Measurements from ENCODE around the gene DPT. TPM values are rescaled to one million over a fixed set of nuclear protein-coding genes. Genes with fewer than 3 reads are reported as not detected.

DPT gene
- total RNA-seq, 2 donors from 2014 or later: not detected

DNA sequence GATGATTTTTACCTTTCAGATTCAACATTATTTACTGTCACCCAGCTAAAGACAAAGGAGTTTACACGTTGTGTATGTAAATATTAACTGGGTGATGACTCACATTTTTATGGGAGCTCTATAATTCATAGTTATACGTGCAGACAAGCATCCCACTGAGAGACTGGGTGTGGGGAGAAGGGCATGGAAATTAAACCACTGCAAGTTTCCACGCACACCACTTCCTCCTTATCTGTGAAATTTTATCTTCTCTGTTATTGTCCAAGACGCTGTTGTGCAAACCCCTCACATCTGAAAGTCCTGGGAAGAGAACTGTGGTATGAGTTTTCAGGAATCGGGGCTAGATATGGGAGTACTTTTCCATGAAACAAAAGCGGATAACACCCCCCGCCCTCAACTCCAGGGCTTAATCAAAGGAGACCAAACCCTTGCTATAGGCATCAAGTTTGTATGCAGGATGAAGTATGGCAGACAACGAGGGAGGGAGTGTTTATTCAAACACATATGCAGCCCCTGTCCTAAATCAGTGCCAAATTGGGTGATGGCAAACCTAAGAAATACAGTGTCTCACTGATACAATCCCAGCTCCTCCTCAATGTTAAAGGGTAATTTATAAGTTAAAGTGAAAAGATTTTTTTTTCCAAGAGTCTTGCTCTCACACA is 23.3 kb upstream of the DPT start:
- Histone ChIP-seq H3K27ac (ENCODE audit: low read depth, low read length) (no peak overlapping the region), H3K4me3 (ENCODE audit: low read length) (no peak overlapping the region), H3K9ac (ENCODE audit: extremely low read depth, low read length, poor library complexity, severe bottlenecking) (no peak overlapping the region), H3K36me3 (ENCODE audit: control insufficient read depth, insufficient read depth, low read length) (no peaks in the 10 kb centered on the region), H3K9me3 (ENCODE audit: control insufficient read depth, low read length) (no peaks in the 10 kb centered on the region), H3K27me3 (ENCODE audit: control insufficient read depth, insufficient read depth, low read length, poor library complexity, severe bottlenecking) (no peaks in the 10 kb centered on the region), H3K4me1 (ENCODE audit: control insufficient read depth, insufficient read depth, low read length) (no peaks in the 10 kb centered on the region)
- no peak overlapping the region for H3K4me3 Mint-ChIP-seq
- no peaks in the 10 kb centered on the region for H3K4me1 Mint-ChIP-seq
- no peaks in the 10 kb centered on the region for H3K9me3 Mint-ChIP-seq
- DNase-seq: no peak
- H3K36me3 Mint-ChIP-seq (ENCODE audit: low read depth): no peaks in the 10 kb centered on the region
- peaks cover 2% of the 10 kb centered on the region for H3K27me3 Mint-ChIP-seq (ENCODE audit: insufficient read depth)
- WGBS, 2 experiments (ENCODE audit: insufficient coverage in 1 of 2, insufficient read length in 1 of 2): 63 to 91% methylated on average over 2 to 8 of the region's 8 CpGs
- TF ChIP-seq, protein P1, sequence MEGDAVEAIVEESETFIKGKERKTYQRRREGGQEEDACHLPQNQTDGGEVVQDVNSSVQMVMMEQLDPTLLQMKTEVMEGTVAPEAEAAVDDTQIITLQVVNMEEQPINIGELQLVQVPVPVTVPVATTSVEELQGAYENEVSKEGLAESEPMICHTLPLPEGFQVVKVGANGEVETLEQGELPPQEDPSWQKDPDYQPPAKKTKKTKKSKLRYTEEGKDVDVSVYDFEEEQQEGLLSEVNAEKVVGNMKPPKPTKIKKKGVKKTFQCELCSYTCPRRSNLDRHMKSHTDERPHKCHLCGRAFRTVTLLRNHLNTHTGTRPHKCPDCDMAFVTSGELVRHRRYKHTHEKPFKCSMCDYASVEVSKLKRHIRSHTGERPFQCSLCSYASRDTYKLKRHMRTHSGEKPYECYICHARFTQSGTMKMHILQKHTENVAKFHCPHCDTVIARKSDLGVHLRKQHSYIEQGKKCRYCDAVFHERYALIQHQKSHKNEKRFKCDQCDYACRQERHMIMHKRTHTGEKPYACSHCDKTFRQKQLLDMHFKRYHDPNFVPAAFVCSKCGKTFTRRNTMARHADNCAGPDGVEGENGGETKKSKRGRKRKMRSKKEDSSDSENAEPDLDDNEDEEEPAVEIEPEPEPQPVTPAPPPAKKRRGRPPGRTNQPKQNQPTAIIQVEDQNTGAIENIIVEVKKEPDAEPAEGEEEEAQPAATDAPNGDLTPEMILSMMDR (conservative IDR thresholded peaks at IDR 0.05): no peak
- peak overlapping the region; percentile 23 for H3K27ac Mint-ChIP-seq

DNA sequence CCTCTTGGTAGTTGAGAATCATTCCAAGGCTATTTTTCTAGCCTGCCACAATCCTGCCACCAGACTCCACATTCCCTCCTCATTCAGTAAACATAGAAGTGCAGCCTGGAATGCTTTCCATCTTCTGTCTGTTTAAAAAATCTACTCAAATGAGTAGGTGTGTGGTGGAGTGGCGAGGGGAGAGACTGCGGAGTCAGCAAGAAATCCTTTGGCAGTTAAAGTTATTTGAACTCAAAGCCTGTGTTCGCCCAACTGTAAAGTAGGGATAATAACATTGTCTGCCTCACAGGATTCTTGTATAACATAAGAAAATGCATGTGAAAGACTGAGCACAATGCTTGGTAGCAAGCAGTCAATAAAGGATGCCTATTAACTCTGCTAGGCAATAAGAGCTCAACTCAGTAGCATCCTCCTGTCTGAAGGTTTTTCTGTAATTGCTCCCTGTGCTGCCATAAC is 22.2 kb upstream of the DPT start:
- H3K36me3 Mint-ChIP-seq (ENCODE audit: low read depth): no peaks in the 10 kb centered on the region
- peaks cover 2% of the 10 kb centered on the region for H3K27me3 Mint-ChIP-seq (ENCODE audit: insufficient read depth)
- no peaks in the 10 kb centered on the region for H3K4me1 ChIP-seq (ENCODE audit: control insufficient read depth, insufficient read depth, low read length)
- H3K4me3 Mint-ChIP-seq: no peak overlapping the region
- no peak overlapping the region for H3K27ac Mint-ChIP-seq
- no peak overlapping the region for H3K9ac ChIP-seq (ENCODE audit: extremely low read depth, low read length, poor library complexity, severe bottlenecking)
- no peak for DNase-seq
- H3K4me1 Mint-ChIP-seq: no peaks in the 10 kb centered on the region
- TF ChIP-seq, protein P1 (conservative IDR thresholded peaks at IDR 0.05): no peak
- H3K9me3 Mint-ChIP-seq: no peaks in the 10 kb centered on the region
- H3K27me3 ChIP-seq (ENCODE audit: control insufficient read depth, insufficient read depth, low read length, poor library complexity, severe bottlenecking): no peaks in the 10 kb centered on the region
- H3K36me3 ChIP-seq (ENCODE audit: control insufficient read depth, insufficient read depth, low read length): no peaks in the 10 kb centered on the region
- H3K9me3 ChIP-seq (ENCODE audit: control insufficient read depth, low read length): no peaks in the 10 kb centered on the region
- no peak overlapping the region for H3K4me3 ChIP-seq (ENCODE audit: low read length)
- H3K27ac ChIP-seq (ENCODE audit: low read depth, low read length): peak overlapping the region; percentile 18
- WGBS, 2 experiments (ENCODE audit: insufficient coverage in 1 of 2, insufficient read length in 1 of 2): 84 to 85% methylated on average over 3 of the region's 3 CpGs

DNA sequence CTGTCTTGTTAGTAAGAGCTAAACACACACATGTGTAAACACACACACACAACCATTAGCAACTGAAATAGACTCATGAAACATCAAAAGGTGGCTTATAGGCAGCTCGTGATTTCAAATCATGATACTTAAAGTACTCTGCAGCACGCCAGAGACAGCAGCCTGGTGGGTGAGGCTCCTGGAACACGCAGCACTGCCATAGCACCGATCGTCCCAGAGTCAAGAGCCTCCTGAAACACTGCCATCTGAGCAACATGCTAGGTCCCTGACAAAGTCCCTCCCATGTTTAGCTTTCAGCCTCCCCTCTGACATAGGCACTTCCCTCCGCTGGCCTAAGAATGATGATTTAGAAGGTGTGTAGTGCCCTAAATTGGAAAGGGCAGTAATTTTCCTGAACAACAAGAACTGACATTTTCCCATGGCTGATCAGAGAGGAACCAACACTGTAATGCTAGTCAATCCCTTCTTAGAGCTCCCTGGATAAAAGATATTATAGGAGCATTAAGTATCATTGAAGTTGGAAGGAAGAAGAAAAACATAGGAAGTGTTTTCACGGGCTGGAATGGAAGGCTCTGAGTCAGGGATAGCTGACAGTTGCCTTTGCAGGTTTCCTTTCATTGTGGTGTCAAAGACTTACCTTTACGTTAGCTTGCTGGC is 14.1 kb upstream of the DPT start:
- WGBS, 2 experiments (ENCODE audit: insufficient coverage in 1 of 2, insufficient read length in 1 of 2): 94 to 98% methylated on average over 6 to 8 of the region's 8 CpGs
- Histone ChIP-seq H3K4me3 (ENCODE audit: low read length) (no peak overlapping the region), H3K36me3 (ENCODE audit: control insufficient read depth, insufficient read depth, low read length) (no peaks in the 10 kb centered on the region), H3K4me1 (ENCODE audit: control insufficient read depth, insufficient read depth, low read length) (no peaks in the 10 kb centered on the region), H3K27ac (ENCODE audit: low read depth, low read length) (no peak overlapping the region), H3K9me3 (ENCODE audit: control insufficient read depth, low read length) (no peaks in the 10 kb centered on the region), H3K27me3 (ENCODE audit: control insufficient read depth, insufficient read depth, low read length, poor library complexity, severe bottlenecking) (no peaks in the 10 kb centered on the region), H3K9ac (ENCODE audit: extremely low read depth, low read length, poor library complexity, severe bottlenecking) (no peak overlapping the region)
- Mint-ChIP-seq H3K27me3 (ENCODE audit: insufficient read depth) (no peaks in the 10 kb centered on the region), H3K36me3 (ENCODE audit: low read depth) (no peaks in the 10 kb centered on the region), H3K9me3 (no peaks in the 10 kb centered on the region), H3K4me3 (no peak overlapping the region), H3K4me1 (peaks cover 5% of the 10 kb centered on the region), H3K27ac (no peak overlapping the region)
- TF ChIP-seq, protein P1 (conservative IDR thresholded peaks at IDR 0.05): no peak
- DNase-seq: no peak
